HG03196 (cell line): ENCODE results near the gene IGF2BP3.
"Not testable (repeated sequence)": the region's sequence is repeated elsewhere in the genome, so short reads cannot be mapped to it uniquely, and the experiment has no call there.

Source experiments
- ATAC-seq: cut with Tn5 transposase; IDR thresholded peaks from one replicate; pipeline ENCODE4 v1.9.1; 2021; ENCODE audit not compliant: unreplicated experiment

The IGF2BP3 gene

DNA sequence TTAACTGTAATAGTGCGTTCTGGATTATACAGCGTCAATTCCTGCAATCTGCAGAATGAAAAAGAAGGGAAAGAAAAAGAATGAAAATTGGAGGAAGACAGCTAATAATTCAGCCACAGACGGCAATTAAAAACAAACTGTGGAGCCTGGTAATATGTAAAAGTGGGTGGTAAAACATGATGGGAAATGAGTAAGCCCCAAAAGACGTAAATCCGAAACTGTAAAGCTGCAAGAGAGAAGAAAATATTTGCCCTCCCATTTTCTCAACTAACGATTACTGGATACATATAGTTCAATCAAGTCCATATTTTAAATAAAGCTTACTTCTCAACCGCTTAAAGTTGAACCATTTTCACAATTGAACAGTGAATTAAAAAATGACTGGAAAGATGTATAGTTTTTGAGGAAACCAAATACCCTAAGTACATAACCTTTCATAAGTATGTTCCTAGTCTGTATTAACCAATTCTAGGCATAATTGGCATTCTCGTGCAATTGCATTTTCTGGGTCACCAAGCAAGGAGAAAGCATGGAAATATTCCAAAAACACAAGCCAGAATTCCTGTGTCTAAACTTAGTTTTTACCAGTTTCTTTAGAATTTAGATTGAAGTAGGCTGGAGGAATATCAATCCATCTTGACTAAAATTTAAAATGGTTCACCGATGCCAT is 126.3 kb downstream of the IGF2BP3 start:
- no peak for ATAC-seq

DNA sequence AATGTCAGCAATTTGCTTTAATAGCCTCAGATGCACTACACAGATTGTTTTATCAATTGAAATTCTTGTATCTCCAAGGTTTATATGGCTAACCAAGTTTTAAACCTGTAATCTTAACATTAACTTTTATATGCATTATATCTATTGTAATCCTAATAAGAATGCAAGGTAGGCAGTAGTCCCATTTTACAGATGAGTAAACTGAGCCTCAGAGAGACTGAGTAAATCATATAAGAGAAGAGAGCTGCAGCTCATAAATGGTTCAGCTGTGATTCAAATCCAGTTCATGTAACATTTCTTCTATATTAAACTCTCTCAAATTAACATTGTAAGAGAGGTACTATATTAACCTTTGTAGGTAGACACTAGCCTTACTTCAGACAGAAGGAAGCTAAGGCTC is 127.2 kb downstream of the IGF2BP3 start:
- no peak for ATAC-seq

DNA sequence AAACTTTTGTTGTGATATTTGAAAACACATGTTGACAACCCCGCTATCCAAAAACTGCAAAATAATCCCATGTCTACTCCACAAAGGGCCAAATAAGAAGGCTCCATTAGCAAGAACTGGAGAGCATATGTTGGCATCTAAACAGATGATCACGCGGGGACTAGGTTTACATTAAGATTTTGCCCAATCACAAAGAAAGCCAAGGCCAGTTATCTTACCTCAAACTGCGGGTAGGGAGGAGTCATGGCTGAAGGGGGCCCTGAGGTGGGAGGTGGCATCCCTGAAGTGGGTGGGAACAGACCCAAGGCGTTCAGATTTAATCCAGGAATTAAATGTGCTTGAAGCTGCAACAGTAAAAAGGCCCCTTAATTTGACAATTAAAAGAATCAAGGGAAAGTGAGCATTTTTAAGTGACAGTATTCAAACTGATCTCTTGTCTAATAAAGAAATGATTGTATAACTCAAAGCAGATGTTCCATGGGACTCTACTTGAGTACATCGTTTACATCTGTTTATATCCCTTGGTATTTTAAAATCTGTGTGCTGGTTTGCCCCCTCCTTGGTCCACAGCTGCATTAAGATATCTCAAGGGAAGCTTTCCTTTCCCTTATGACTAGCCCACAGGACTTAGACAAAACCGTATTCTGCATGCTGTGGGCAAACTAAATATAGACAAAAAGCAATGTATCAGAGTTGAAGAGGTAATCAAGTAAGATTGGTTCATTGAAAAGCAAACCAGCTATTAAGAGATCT is 128.3 kb downstream of the IGF2BP3 start:
- no peak for ATAC-seq

DNA sequence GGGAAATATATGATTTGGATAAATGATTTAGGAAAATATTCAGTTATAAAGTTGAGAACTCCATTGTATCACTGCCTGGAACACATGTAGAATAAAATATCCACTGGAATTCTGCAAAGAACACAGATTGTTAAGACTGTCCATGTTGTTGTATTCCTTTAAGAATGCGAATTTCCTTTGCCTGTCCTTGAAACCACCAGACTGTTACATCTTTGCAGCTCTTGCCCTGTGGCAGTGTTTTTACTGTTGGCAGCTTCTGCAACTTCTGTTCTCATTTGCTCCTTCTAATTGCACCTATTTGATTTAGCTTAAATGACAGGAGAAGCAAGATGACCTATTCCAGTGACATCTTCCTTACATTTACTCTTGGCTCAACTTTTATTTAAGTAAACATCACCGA is 131.4 kb downstream of the IGF2BP3 start:
- ATAC-seq: no peak

DNA sequence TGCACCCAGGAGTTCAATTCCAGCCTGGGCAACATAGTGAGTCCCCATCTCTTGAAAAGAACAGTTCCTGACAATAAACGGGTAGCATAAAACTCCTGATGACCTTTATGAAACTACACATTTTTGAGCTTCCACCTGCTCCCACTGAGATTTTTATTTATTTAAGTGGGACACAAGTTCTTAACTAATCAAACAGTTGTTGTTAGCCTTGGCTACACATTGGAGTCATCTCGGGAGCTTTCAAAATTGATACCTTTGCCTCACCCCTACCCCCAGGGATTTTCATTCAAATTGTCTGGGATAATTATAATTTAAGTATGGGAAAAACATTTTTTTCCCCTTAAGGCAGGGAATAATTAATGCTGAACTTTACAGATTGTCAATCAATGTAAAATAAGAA is 131.9 kb downstream of the IGF2BP3 start:
- no peak for ATAC-seq

DNA sequence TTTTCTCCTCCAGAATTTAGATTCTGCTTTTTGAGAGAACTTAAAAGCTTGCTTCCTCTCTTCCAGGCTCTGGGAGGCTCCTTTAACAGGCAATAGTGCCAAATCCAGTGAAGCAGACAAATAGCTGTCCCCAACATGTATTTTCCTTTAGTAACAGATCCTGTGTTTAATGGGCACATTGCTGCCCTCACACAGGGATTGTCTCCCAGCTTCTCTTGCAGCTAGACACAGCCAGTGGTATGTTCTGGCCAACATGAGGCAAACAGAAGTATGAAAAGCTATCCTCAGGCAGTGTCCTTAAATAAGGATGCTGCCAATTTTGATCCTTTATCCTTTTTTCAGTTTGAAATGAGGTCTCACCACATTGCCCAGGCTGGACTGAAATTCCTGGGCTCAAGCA is 132.9 kb downstream of the IGF2BP3 start:
- no peak for ATAC-seq

DNA sequence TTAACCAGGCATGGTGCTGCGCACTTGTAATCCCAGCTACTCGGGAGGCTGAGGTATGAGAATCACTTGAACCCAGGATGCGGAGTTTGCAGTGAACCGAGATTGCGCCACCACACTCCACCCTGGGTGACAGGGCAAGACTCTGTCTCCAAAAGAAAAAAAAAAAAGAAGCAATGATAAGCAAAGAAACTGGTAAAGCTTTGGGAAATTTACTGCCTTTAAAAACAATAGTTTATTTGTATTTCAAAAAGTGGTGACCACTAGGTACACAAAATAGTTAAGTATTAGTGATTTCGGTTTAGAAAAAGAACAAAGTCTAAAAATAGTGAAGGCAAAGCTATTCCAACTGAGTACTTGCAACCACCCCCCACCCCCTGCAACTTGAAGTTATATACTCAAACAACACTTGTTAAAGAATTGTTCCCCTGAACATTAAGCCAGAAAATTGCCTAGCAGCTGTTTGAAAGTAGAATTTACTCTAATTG is 133.4 kb downstream of the IGF2BP3 start:
- ATAC-seq: no peak

DNA sequence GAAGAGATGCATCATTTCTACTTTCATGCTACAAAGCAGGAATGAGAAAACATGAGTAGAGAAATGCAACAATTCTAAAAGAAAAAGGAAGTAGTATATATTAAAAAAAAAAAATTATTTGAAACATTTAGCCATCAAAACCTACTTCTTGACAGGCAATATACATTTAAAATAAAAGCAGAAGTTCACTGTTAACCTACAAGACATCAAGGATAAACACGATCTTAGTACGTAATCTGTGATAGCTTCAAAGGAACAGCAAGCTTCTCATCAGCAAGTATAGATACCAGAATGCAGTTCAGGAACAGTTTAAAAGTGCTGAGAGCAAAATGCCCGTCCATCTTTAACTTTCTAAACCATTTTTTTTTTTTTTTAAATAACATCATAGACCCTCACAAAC is 134.2 kb downstream of the IGF2BP3 start:
- no peak for ATAC-seq

DNA sequence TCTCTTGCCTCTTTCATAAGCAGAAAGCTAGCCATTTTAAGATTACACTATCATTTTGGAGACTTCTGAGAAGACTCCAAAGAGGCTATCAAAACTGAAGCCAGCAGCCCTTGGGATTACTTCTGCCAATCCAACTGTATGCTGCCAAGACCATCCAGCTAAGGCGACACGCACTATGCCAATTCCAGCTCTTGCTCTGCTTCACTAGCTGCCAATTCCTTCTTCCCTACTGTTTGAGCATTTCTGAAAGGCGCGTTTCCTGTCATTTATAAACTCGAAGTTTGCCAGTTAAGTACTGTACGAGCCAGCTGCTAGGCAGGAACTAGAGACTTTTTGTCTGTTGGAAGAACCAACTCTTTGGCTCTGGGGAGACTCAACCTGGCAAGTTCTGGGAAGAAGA is 134.7 kb downstream of the IGF2BP3 start:
- ATAC-seq: no peak

DNA sequence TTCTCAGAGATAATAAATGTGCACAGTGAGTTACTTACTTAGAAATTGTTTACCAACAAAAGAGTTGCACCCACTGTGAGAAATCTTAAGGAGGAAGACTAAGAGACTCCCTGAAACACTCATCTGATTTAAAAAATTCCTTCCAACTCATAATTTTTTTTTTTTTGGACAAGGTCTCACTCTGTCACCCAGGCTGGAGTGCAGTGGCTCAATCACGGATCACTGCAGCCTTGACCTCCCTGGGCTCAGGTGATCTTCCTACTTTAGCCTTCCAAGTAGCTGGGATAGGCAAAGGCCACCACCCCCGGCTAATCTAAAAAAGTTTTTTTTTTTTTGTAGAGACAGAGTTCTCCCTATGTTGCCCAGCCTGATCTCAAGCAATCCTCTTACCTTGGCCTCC is 135.2 kb downstream of the IGF2BP3 start:
- ATAC-seq: no peak

DNA sequence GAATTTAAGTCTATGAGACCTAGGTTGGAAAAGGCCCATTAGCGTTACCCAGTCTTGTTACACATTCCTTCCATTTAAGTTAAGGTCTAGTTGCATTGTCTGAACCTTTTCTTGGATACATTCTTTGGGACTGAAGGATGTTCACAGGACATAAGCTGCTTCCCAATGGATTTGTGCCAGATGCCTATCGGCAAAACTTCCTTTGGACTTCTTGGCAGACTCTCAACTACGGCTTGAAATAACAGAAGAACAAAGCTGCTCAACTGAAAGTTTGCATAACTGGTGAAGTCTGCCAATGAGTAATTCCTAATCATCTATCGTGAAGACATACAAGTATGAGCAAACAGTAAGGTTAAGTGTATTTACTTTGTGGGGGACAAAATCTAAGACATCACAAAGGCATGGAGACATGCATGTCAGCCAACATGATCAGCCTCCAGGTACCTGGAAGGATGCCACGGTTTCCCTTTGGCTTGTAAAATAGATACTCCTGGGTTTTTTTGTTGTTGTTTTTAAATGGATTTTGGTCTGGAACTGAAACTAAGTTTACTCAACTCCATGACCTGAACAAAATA is 135.7 kb downstream of the IGF2BP3 start:
- no peak for ATAC-seq

DNA sequence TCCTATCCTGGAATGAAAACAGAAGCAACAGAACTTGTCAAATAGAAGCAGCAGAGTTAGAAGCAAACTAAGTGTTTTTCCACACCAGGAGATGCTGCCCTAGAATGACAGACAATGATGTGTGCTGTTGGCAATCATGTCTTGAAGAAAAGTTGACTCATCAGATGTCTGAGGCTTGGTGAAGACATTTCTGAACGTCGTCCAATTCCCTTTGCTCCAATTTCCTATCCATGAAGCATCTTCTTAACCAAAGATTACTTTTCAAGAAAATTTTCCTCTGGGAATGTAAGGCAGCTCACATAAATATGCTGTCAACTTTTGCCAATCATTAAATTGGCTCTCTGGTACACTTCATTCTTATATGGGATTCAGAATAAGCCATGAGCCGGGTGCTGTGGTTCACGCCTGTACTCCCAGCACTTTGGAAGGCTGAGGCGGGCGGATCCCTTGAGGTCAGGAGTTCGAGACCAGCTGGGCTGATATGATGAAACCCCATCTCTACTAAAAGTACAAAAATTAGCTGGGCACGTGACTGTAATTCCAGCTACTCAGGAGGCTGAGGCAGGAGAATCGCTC is 136.5 kb downstream of the IGF2BP3 start:
- no peak for ATAC-seq

DNA sequence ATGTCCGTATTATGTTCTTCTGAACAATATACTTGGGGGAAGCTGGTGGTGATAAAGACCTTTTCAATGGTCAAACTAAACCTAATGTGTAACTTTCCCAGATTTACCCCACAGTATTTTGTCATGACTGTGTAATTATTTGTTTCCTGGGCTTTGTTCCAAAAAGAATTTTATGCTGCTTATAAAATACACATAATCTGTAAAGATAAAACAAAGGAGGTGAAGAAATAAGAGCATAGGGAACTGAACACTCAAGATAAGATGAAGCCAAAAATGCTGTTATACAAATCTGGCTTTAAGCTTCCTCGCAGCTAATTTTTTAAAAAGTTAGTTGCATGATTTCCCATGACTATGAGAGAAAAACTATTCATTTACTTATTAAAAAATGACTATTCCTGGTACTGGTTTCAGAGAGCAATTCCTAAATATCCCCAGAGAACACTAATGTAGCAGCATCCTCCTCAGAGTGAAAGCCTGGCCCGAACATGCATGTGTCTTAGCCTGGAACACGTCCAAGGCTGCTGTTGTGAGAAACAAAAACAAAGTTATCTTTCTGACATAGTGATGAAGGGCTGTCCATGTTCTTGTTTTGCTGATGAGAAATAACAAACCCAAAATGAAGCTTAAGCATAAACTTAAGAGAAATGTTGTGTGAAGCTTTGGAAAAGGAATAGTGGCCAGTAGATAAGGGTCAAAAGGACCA is 137.2 kb downstream of the IGF2BP3 start:
- no peak for ATAC-seq

DNA sequence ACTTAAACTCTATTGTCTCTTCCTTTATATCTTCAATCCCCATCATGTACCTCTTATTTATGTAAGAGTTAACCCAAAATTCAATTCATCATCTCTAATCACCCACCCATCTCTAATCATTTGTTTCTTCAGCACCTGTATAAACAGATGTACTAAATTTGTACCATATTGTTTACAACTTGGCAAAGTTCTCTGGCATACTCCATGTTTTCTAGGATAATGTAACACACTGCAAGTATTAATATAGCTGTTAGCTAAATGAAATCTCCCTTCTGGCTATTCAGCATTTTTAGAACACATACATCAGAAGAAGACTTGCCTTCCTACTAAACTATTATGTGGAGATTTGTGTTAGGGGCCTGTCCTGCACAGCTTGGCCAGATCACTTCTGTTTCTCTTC is 138.1 kb downstream of the IGF2BP3 start:
- ATAC-seq: no peak

DNA sequence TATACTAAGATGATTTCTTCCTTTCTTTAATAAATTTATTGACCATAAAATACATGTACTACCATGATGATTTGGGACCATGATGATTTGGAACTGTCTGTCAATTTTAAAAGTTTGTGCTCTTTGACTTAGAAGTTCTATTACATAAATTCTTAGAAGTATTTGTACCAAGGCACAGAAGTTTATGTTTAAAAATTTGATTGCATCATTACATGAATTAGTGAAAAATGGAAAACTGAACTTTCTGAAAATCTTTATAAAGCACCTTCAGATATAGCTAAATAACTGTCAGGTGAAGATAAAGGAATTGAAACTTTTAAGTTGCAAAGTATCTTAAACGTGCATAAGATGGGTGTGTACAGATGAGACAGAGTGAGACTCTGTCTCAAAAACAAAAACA is 139.2 kb downstream of the IGF2BP3 start:
- ATAC-seq: no peak

DNA sequence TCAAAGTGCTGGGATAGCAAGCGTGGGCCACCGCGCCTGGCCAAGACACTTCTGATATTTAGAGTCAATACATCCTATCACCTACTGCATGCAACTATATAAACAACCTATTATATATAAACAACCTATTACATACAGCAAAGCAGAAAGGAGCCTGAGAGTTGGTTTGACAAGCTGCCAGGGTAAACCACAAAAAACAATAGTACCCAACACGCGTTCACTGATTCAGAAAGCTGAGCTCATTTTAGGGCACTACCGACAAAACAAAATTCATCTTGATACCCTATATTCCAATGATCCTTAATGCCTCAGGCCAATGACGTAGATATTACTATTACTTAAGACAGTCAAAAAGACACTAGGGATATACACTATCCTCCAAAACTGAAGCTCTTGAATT is 154.9 kb downstream of the IGF2BP3 start:
- no peak for ATAC-seq

DNA sequence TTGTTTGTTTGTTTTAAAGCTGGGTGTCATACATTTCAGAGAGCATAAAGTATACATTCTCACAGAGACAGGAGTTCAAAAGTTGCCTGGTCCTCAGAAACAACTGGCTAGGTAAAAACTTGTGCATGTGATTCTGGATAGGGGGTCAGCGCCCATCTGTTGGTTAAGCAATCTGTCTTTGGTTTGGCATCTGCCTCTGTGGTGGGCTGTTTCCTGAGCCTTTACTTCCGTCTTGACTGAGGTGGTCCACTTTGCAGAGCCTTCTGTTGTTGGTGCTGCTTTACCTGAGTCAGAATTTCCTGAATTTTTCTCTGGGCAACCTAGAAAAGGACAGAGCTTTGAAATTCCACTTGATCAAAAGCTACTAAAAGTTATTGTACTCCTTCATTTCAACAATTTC is 158.2 kb downstream of the IGF2BP3 start:
- not testable (repeated sequence) for ATAC-seq

DNA sequence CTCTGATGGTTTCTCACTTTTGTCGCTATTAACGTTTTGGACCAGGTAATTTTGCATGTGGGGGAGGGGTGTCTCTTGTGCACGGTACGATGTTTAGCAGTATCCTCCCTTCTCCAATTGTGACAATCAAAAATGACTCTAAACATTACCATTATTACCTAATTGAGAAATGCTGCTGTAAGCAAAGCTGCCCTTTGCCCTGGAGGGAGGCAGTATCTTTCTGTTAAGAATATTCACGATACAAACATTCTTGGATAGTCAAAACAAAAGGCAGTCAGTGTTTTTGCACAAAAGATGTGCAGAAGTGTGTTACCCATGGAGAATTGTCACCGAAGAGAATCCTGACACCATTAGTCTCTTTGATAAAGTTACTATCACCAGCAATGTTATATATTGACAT is 161.5 kb downstream of the IGF2BP3 start:
- no peak for ATAC-seq

DNA sequence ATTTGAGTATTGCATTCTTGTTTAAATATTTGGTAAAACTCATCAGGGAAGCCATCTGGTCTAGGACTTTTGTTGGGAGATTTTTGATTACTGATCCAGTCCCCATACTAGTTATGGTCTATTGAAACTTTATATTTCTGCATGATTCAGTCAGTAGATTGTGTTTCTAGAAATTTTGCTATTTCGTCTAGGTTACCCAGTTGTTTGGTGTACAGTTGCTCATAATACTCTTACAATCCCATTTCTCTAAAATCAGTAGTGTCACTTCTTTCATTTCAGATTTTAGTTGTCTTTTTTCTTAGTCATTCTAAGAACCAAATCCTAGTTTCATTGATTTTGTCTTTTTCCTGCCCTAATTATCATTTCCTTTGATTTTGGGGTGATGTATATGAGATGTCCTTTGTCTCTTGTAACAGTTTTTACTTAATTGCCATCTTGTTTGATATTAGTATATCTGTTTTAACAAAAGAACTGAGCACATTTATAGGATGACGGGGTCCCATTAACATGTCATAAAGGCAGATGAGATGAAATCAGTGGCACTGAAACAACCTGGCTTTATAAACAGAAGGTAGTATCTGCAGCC is 163.3 kb downstream of the IGF2BP3 start:
- no peak for ATAC-seq

DNA sequence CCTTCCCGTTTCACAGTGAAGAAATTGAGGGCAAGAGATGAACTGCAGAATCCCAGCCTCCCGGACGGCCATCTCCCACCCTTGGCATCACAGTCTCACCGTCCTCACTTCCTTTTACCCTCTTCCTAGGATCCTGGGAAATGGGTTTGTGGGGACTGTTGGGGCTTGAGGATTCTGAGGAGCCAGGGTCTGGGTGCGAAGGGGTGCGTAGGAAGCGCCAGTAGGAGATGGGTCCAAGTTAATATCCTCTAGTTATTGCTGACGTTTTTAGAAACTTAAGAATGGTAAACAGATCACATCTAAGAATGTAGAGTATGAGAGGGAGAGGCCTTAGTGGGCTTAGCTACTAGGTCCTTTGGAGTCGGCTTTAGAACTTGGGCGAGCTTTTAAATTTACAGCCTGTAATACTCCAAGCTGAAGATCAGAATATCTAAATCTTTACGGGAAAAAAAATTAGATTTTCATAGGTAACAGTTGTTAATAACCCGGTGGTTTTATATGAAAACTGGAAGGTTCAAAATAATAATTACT is 170.5 kb downstream of the IGF2BP3 start:
- no peak for ATAC-seq
